HepG2 (cell line): ENCODE measurements around the gene LSM14B. TPM values are rescaled to one million over a fixed set of nuclear protein-coding genes. Genes with fewer than 3 reads are reported as not detected.

Experiments used
- AGO2 ChIP-seq: fragments of 200-400 bp; formaldehyde crosslinking; optimal IDR thresholded peaks from 2 replicates; pipeline ENCODE3; 2017; ENCODE audit warnings: mild to moderate bottlenecking, low read depth, low read length, moderate library complexity
- DMTF1 ChIP-seq: sonication (generic); formaldehyde crosslinking; IDR thresholded peaks from 2 replicates; pipeline ENCODE4 v1.4.0; 2020; ENCODE audit warnings: mild to moderate bottlenecking, missing genetic modification reagents
- DR1 ChIP-seq: sonication (generic); formaldehyde crosslinking; IDR thresholded peaks from 2 replicates; pipeline ENCODE4 v1.8.0; 2021; ENCODE audit warnings: mild to moderate bottlenecking, missing genetic modification reagents, inconsistent platforms
- GABPA ChIP-seq, 2 experiments: IDR thresholded peaks; 2 replicates each; pipeline ENCODE4 v1.6.1; 2011 to 2016; ENCODE audit warnings: low read depth in 2 of 2, low read length in 1 of 2, missing biosample characterization in 1 of 2, missing genetic modification characterization in 1 of 2
- HHEX ChIP-seq: IDR thresholded peaks from 2 replicates; pipeline ENCODE4 v1.6.1; 2016; ENCODE audit warnings: control low read depth
- HIC2 ChIP-seq: sonication (generic); formaldehyde crosslinking; IDR thresholded peaks from 2 replicates; pipeline ENCODE4 v1.9.0; 2022; ENCODE audit warnings: low read depth, missing genetic modification reagents
- KMT2A ChIP-seq: sonication (generic); formaldehyde crosslinking; IDR thresholded peaks from 2 replicates; pipeline ENCODE4 v1.4.0; 2020; ENCODE audit warnings: missing genetic modification reagents
- MEIS1 ChIP-seq: sonication (generic); formaldehyde crosslinking; IDR thresholded peaks from 2 replicates; pipeline ENCODE4 v1.9.0; 2021; ENCODE audit warnings: mild to moderate bottlenecking, missing genetic modification reagents, moderate library complexity, borderline replicate concordance
- MIER2 ChIP-seq: IDR thresholded peaks from 2 replicates; pipeline ENCODE4 v1.6.1; 2016; ENCODE audit warnings: missing biosample characterization, missing genetic modification reagents
- NFE2L1 ChIP-seq: sonication (generic); formaldehyde crosslinking; IDR thresholded peaks from 2 replicates; pipeline ENCODE4 v1.4.0; 2020; ENCODE audit warnings: missing genetic modification reagents, mild to moderate bottlenecking, borderline replicate concordance
- PITX1 ChIP-seq: sonication (generic); formaldehyde crosslinking; IDR thresholded peaks from 2 replicates; pipeline ENCODE4 v1.5.1; 2020; ENCODE audit warnings: mild to moderate bottlenecking, missing genetic modification reagents
- PLRG1 ChIP-seq: fragments of 450-650 bp; conservative IDR thresholded peaks from 2 replicates; pipeline ENCODE4 v1.6.1; 2016
- RBM39 ChIP-seq: fragments of 200-400 bp; formaldehyde crosslinking; IDR thresholded peaks from one replicate; pipeline ENCODE4 v1.6.1; 2018; ENCODE audit warnings: antibody characterized with exemption, mild to moderate bottlenecking, low read depth, low read length; ENCODE audit not compliant: poor library complexity, severe bottlenecking
- SAP130 ChIP-seq: IDR thresholded peaks from 2 replicates; pipeline ENCODE4 v1.6.1; 2016; ENCODE audit warnings: low read depth
- SNAI1 ChIP-seq: sonication (generic); formaldehyde crosslinking; IDR thresholded peaks from 2 replicates; pipeline ENCODE4 v1.5.0; 2020; ENCODE audit warnings: mild to moderate bottlenecking, missing genetic modification reagents, borderline replicate concordance
- SPEN ChIP-seq: sonication (generic); formaldehyde crosslinking; IDR thresholded peaks from 2 replicates; pipeline ENCODE4 v1.5.1; 2020; ENCODE audit warnings: low read depth, mild to moderate bottlenecking, missing genetic modification reagents
- TEAD3 ChIP-seq: optimal IDR thresholded peaks from 2 replicates; pipeline ENCODE3; 2016; ENCODE audit warnings: borderline replicate concordance
- YEATS2 ChIP-seq: sonication (generic); formaldehyde crosslinking; IDR thresholded peaks from 2 replicates; pipeline ENCODE4 v1.4.0; 2020; ENCODE audit warnings: missing genetic modification reagents, borderline replicate concordance
- ZBTB38 ChIP-seq: sonication (generic); formaldehyde crosslinking; IDR thresholded peaks from 2 replicates; pipeline ENCODE4 v1.5.1; 2020; ENCODE audit warnings: mild to moderate bottlenecking, missing genetic modification reagents
- ZBTB43 ChIP-seq: sonication (generic); formaldehyde crosslinking; conservative IDR thresholded peaks from 2 replicates; pipeline ENCODE4 v1.4.0; 2020; ENCODE audit warnings: missing genetic modification reagents
- ZNF367 ChIP-seq: sonication (generic); formaldehyde crosslinking; IDR thresholded peaks from 2 replicates; pipeline ENCODE4 v1.4.0; 2020; ENCODE audit warnings: missing genetic modification reagents, borderline replicate concordance
- ZNF44 ChIP-seq: sonication (generic); formaldehyde crosslinking; IDR thresholded peaks from 2 replicates; pipeline ENCODE4 v1.5.1; 2020; ENCODE audit warnings: mild to moderate bottlenecking, missing genetic modification reagents
- ZNF598 ChIP-seq: sonication (generic); formaldehyde crosslinking; IDR thresholded peaks from 2 replicates; pipeline ENCODE4 v1.5.1; 2020; ENCODE audit warnings: mild to moderate bottlenecking, missing genetic modification reagents, borderline replicate concordance
- ZNF790 ChIP-seq: sonication (generic); formaldehyde crosslinking; IDR thresholded peaks from 2 replicates; pipeline ENCODE4 v1.8.0; 2022; ENCODE audit warnings: missing genetic modification reagents, mild to moderate bottlenecking, borderline replicate concordance
- ZSCAN21 ChIP-seq: sonication (generic); formaldehyde crosslinking; IDR thresholded peaks from 2 replicates; pipeline ENCODE4 v1.8.0; 2022; ENCODE audit warnings: mild to moderate bottlenecking, missing genetic modification reagents, moderate library complexity, borderline replicate concordance
- polyA plus RNA-seq, 8 experiments: library from polyadenylated mRNA; depleted of rRNA in 3 of 8; stranded (reverse) in 7 of 8; unstranded in 1 of 8; fragments of >200 nt; fragmentation: Illumina TruSeq in 4 of 8; extraction: Trizol in 4 of 8; gene quantifications; 2 replicates each; pipeline versions ENCODE4 v1.2.1 to v1.2.3, GENCODE V29; 2011 to 2016; ENCODE audit warnings: low read depth in 4 of 8, missing spikeins in 1 of 8, mixed read lengths in 1 of 8; ENCODE audit not compliant: insufficient read depth in 1 of 8
- total RNA-seq, 5 experiments: library from RNA; depleted of rRNA; stranded (reverse); fragments of >200 nt; fragmentation: Illumina TruSeq; extraction: Trizol; gene quantifications; 2 replicates each; pipeline ENCODE4 v1.2.3, GENCODE V29; 2016; ENCODE audit warnings: low read depth in 1 of 5

LSM14B gene
- total and polyA plus RNA-seq, 2 of the 13 experiments (the other 11 are each of a cell fraction or from before 2014, with no cell fraction given), result 43.3 to 79.2 TPM

GRCh38 chr20:62119591-62120364, 2.5 kb upstream of the LSM14B start (continued):
- TF ChIP-seq ZBTB38 (no peak), HHEX (CRISPR knock-in tag) (no peak), ZNF367 (CRISPR knock-in tag) (no peak), AGO2 (no peak), RBM39 (no peak), GABPA (IDR thresholded peaks at IDR 0.05; ENCODE audit: low read depth, low read length) (no peak), GABPA (CRISPR knock-in tag; IDR thresholded peaks at IDR 0.05; ENCODE audit: low read depth) (no peak; the same call in 1 of the 2 replicates), KMT2A (CRISPR knock-in tag) (peak; percentile 43; the same call in 1 of the 2 replicates), SAP130 (CRISPR knock-in tag) (peak; percentile 82), DR1 (CRISPR knock-in tag) (no peak; the same call in 1 of the 2 replicates), ZNF790 (CRISPR knock-in tag) (peak; percentile 73; the same call in 1 of the 2 replicates), TEAD3 (CRISPR knock-in tag) (peak; percentile 82), PITX1 (peak; percentile 76; the same call in 1 of the 2 replicates), ZBTB43 (no peak), YEATS2 (CRISPR knock-in tag) (peak; percentile 33; the same call in 1 of the 2 replicates), ZSCAN21 (CRISPR knock-in tag) (no peak), SNAI1 (CRISPR knock-in tag) (peak; percentile 98), ZNF44 (peak; percentile 82; the same call in 1 of the 2 replicates), MIER2 (CRISPR knock-in tag) (no peak), NFE2L1 (CRISPR knock-in tag) (no peak), DMTF1 (CRISPR knock-in tag) (no peak), SPEN (CRISPR knock-in tag) (peak; percentile 70), HIC2 (peak; percentile 84; the same call in 1 of the 2 replicates), PLRG1 (no peak), MEIS1 (CRISPR knock-in tag) (0 out of 2 replicates have a peak, but pooled peaks have one; percentile 59), ZNF598 (CRISPR knock-in tag) (0 out of 2 replicates have a peak, but pooled peaks have one; percentile 66)
